Choroid plexus epithelial cell (primary cell): Measurements from ENCODE around the gene IFITM10.

Source experiments
- DNase-seq: peaks from one replicate; pipeline ENCODE4 v3.0.0-alpha.2; 2010; ENCODE audit warnings: low read depth
- H3K4me3 ChIP-seq: 2 replicates; pipeline ENCODE4 v1.5.1; 2011; ENCODE audit warnings: low read depth, mild to moderate bottlenecking, control low read depth, low read length, moderate library complexity
- CTCF ChIP-seq: conservative IDR thresholded peaks from 2 replicates; pipeline ENCODE4 v1.5.1; 2011; ENCODE audit warnings: low read depth, mild to moderate bottlenecking, control low read depth, inconsistent platforms, low read length, moderate library complexity

IFITM10 gene

GRCh38 chr11:1780700-1781592 is 30.6 kb upstream of the IFITM10 start:
- DNase-seq, result no peak
- TF ChIP-seq CTCF, result no peak
- H3K4me3 ChIP-seq, result no peak overlapping the region

GRCh38 chr11:1779806-1780699 is 29.7 kb upstream of the IFITM10 start:
- no peak for TF ChIP-seq CTCF
- no peak for DNase-seq
- no peak overlapping the region for H3K4me3 ChIP-seq

- DNase-seq, result no peak
- TF ChIP-seq CTCF, result no peak
- H3K4me3 ChIP-seq, result no peak overlapping the region
Measured at GRCh38 chr11:1779034-1779805, 28.8 kb upstream of the IFITM10 start.

GRCh38 chr11:1778141-1778911 is 27.9 kb upstream of the IFITM10 start:
- TF ChIP-seq CTCF, result no peak
- no peak overlapping the region for H3K4me3 ChIP-seq
- DNase-seq, result no peak

- no peak for TF ChIP-seq CTCF
- no peak overlapping the region for H3K4me3 ChIP-seq
- no peak for DNase-seq
Measured at GRCh38 chr11:1777737-1778136, 27.3 kb upstream of the IFITM10 start.
